Activated T-helper 1 cell treated with anti-CD3 and anti-CD28 coated beads, Interleukin-2, amount 50 U/mL, for 16 hours (primary cell): ENCODE measurements around the gene GTPBP6.
"Not testable (repeated sequence)": the region's sequence is repeated elsewhere in the genome, so short reads cannot be mapped to it uniquely, and the experiment has no call there.

Experiments
- DNase-seq, 2 donors: peaks; one replicate each; pipeline ENCODE4 v3.0.0-alpha.2; 2020; ENCODE audit warnings: low read depth in 1 of 2, low spot score in 1 of 2

The GTPBP6 gene

GRCh38 chrX:352181-352580, 33.6 kb upstream of the GTPBP6 start:
- no peak for DNase-seq

DNA sequence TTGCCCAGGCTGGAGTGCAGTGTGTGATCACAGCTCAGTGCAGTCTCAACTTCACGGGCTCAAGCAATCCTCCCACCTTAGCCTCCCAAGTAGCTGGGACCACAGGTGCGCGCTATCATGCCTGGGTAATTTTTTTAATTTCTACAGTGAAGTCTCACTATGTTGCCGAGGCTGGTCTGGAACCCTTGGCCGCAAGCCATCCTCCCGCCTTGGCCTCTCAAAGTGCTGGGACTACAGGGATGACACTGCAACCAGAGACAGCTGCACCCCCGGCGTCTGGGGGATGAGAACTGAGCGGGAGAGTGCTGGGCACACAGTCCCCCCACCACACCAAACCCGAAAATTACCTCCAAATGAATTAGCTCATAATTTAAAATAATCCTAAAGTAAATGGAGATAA, 33.1 kb upstream of the GTPBP6 start:
- DNase-seq: no peak

DNA sequence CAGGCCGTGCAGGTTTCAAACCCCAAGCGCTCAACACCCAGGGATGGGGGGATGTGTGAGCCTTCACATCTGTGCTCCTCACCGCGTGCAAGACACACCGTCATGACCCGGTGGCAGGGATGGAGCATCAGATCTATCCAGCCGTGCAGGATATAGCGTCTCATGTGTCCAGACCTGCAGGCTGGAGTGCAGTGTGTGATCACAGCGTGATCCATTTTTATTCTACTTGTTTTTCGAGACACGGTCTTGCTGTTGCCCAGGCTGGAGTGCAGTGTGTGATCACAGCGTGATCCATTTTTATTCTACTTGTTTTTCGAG, 32.7 kb upstream of the GTPBP6 start:
- DNase-seq: not testable (repeated sequence)

GRCh38 chrX:350534-351323, 32.1 kb upstream of the GTPBP6 start:
- DNase-seq: no peak

DNA sequence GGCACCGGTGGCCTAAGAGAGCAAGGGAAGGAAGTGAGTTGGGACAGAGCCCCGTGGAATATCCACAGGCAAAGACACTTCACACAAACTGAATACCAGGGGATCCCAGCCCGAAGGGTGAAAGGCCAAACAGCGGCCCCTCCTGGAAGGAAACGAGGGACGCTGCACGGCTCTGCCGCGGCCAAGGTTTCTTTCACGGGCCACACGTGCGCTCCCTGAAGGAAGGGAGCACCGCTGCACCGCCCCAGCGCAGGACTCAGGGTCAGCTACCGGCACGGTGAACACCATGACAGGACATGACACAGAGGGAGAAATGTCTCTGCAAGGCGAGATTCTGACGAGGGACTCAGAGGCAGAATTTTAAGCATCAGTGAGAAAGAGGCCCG, 31.5 kb upstream of the GTPBP6 start:
- no peak for DNase-seq

- DNase-seq: no peak
Measured at GRCh38 chrX:349702-350101, 31.1 kb upstream of the GTPBP6 start.

DNA sequence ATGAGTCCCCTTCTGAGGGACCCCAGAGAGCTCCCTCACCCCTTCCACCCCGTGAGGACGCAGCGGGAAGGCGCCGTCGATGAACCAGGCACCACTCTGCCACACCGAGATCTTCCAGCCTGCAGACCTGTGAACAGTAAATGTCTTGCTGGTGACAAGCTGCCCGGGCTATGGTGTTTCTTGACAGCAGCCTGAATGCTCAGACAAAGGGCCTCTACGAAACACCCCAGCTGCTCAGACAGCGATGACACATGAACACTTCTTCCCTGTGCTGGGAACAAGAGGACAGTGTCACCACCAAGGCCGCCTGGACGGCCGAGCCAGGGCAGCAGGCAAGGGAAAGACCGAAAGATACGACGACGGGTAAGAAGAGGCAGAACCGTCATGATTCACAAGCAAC, 30.6 kb upstream of the GTPBP6 start:
- no peak for DNase-seq

DNA sequence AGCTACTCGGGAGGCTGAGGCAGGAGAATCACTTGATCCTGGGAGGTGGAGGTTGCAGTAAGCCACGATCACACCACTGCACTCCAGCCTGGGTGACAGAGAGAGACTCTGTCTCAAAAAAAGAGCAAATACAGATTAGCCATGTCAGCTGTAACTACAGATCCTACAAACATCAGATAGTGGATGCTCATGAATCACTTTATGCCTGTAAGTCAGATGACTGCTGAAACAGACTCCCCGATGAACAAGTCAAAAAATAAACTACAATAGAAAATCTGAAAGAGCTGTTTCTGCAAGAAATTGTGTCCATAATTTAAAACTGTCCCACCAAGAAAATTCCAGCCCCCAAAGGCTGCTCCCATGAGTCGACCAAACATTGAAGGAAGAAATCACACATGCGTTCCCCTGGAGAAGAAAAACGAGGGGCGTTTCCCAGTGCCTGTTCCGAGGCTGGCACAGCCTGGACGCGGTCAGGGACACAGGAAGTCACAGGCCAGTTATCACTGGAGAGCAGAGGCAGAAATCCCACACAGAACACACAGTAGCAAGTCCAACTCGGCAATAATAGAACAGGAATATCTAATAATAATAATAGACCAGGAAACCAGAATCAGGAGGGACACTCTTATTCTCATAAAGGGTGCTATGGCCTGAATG, 30.0 kb upstream of the GTPBP6 start:
- no peak for DNase-seq

DNA sequence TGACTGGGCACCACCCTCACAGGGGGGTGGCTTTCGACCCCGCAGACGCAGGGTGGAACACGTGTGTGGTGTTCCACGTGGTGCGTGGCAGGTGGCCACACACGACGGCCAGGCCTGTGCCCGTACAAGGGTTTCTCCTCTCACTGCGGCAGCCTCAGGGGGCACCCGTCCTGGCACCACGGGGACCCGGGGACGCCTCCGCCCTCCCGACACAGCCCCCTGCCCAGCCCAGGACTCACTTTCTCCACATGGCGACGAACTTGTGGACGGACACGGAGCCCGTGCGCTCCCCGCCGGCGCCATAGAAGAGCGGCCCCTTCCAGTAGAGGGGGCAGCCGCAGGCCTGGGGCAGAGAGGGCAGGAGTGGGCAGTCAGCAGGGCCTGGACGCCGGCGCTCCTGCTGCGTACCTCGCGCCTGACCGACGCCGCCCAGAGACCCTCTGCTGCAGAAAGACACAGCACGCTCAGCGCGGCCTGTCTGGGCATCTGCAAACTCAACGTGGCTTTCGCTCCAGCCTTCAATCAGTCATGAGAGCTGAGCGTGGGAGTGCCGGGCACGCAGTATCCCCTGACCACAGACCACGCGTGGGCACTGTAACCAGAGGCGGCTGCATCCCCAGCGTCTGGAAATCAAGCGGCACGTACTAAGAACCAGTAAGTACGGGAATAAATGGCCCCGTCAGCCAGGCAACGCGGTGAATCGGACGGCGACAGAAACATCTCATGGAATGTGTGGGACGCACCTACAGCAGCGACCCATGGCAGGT, 28.9 kb upstream of the GTPBP6 start:
- DNase-seq: no peak

DNA sequence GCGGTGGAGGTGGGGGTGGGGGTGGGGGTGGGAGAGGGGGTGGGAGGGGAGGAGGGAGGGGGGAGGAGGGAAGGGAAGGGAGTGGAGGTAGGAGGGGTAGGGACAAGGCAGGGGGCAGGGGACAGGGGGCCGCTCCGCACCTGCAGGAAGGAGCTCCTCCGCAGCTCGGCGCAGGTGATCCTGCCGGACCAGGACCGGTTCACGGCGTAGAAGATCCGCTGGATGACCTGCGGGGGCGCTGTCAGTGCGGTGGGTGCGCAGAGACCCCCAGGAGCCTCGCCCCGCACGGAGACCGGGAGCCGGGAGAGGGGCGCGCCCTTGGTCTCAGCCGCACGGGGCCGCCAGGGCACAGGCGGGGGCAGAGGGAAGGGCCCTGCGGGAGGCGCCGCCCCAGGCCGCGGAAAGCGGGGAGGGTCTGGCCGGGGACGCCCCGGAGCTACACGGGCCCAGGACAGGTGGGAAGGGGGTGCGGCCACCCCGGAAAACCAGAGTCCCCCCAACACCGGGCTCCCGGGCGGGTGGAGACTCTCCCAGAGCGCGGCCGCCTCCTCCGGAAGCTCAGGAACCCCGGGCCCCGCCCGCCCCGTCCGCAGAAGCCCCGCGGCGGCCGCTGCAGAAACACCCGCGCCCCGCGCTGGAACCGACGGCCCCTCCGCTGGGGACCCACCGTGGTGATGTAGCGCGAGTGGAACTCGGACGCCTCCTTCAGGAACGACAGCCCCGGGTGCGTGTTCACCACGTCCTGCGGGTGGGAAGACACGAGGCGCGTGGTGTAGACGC, 27.6 kb upstream of the GTPBP6 start:
- DNase-seq: no peak

- DNase-seq: no peak
Measured at GRCh38 chrX:345020-345925, 26.7 kb upstream of the GTPBP6 start.

DNA sequence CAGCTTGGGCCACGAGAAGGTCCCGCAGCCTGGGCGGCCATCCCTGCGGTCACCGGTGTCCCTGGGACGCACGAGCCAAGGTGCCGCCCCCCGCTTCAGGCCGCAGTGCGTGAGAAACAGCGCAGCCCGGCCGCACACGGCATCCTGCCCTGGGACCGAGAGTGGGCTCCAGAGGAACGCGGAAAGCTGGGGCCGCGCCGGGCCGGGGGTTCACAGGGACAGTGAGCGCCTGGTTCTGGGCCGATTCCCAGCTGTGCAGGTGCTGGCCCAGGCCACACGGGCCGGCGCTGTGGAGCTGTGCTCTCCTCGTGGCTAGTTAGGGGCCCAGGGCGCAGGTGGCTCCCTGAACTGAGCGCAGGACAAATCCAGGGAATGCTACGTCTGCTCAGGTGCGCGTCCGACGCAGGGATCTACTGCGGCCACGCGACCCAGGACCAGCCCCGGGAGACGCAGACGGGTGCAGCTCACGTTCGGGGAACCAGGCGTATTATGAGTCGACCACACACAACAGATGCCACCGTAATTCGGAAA, 25.8 kb upstream of the GTPBP6 start:
- DNase-seq: no peak

GRCh38 chrX:341541-342101, 23.0 kb upstream of the GTPBP6 start:
- no peak for DNase-seq

DNA sequence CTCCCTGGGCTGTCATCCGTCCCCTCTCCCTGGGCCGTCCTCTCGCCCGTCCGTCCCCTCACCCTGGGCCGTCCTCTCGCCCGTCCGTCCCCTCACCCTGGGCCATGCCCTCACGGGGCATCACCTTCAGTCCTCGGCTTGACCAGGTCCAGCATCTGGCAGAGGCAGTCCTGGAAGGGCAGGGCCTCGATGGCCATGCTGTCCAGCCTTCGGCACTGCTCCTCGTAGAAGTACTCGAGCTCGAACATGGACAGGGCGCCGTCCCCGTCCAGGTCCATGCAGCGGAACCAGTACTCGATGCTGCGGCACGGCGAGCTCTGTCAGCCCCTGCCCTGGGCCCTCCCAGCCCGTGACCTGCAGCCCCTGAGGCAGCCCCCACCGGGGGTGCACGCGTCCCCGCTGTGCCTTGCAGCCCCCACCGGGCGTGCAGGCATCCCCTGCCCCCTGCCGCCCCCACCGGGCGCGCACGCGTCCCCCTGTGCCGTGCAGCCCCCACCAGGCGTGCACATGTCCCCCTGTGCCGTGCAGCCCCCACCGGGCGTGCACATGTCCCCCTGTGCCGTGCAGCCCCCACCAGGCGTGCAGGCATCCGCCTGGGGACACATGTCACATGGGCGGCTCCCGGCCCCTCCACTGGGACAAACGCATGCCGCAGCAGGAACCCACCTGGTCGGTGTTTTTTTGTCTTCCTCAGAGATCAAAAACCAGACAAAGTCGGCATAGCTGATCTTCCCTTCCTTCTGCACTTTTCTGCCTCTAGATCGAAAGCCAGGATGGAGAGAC, 22.2 kb upstream of the GTPBP6 start:
- DNase-seq: no peak

- no peak for DNase-seq
Measured at GRCh38 chrX:340121-340520, 21.5 kb upstream of the GTPBP6 start.

- DNase-seq: no peak
Measured at GRCh38 chrX:338836-339400, 20.3 kb upstream of the GTPBP6 start.

DNA sequence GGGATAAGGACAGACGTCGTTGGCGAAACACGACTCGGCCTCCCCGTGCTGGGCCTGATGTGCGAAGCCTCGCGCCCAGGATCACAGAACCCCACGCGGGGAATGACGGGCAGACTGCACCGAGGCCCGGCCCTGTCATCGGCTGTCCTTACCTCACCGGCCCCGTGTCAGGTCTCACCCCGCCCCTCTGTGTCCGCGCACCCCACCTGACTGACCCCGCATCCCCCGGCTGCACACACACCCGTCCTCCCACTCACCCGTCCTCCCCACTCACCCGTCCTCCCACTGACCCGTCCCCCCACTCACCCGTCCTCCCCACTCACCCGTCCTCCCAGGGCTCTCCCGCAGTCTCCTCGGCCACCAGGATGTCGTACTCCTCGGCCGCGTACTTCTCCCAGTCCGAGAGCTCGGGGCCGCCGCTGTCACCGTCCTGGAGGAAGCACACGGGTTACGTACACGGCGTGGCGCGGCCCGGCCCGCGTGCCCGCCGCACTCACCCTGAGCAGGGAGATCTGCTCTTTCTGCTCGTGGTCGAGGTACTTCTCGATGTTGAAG, 19.8 kb upstream of the GTPBP6 start:
- DNase-seq: no peak

- no peak for DNase-seq
Measured at GRCh38 chrX:337331-337831, 18.8 kb upstream of the GTPBP6 start.
